ENCODE measurements around the gene FAM25G. TPM values are rescaled to one million over a fixed set of nuclear protein-coding genes. Genes with fewer than 3 reads are reported as not detected.
"Not testable (repeated sequence)": the region's sequence is repeated elsewhere in the genome, so short reads cannot be mapped to it uniquely, and the experiment has no call there.

The FAM25G gene
- total RNA-seq, 4 donors from 2014 or later = not detected

DNA sequence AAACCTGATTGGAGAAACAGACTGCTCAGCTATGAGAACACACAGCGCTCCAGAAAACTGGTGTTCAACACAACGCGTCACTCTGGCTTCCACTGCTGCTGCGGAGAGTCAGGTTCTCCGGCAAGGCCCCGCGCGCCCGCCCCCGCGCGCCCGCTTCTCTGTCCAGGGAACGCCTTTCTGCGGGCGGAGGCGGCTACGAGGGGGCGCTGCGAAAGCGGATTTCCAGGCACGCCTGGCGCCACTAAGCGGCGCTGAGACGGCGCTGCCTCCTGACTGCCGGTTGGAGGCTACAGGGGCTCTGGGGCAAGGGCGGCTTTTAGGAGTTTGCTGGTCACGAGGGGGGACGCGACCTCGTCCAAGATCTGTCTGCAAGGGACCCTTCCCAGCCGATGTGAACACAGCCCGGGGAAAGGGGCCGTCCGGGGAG, 30.2 kb downstream of the FAM25G start:
- TF ChIP-seq, protein P1, sequence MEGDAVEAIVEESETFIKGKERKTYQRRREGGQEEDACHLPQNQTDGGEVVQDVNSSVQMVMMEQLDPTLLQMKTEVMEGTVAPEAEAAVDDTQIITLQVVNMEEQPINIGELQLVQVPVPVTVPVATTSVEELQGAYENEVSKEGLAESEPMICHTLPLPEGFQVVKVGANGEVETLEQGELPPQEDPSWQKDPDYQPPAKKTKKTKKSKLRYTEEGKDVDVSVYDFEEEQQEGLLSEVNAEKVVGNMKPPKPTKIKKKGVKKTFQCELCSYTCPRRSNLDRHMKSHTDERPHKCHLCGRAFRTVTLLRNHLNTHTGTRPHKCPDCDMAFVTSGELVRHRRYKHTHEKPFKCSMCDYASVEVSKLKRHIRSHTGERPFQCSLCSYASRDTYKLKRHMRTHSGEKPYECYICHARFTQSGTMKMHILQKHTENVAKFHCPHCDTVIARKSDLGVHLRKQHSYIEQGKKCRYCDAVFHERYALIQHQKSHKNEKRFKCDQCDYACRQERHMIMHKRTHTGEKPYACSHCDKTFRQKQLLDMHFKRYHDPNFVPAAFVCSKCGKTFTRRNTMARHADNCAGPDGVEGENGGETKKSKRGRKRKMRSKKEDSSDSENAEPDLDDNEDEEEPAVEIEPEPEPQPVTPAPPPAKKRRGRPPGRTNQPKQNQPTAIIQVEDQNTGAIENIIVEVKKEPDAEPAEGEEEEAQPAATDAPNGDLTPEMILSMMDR (IDR thresholded peaks at IDR 0.05) = peak in 2 of 5 experiments; percentile 27 to 33
- not testable (repeated sequence) for H3K9me3 ChIP-seq; H3K36me3 ChIP-seq; DNase-seq (ENCODE audit: low spot score in 2 of 2); H3K27ac ChIP-seq; H3K27me3 ChIP-seq; H3K4me1 ChIP-seq
- WGBS, 2 donors = 0 to 4% methylated on average over 2 to 16 of the region's 37 CpGs
- H3K4me3 ChIP-seq = peak overlapping the region in 1 of 4 donors; percentile 29

DNA sequence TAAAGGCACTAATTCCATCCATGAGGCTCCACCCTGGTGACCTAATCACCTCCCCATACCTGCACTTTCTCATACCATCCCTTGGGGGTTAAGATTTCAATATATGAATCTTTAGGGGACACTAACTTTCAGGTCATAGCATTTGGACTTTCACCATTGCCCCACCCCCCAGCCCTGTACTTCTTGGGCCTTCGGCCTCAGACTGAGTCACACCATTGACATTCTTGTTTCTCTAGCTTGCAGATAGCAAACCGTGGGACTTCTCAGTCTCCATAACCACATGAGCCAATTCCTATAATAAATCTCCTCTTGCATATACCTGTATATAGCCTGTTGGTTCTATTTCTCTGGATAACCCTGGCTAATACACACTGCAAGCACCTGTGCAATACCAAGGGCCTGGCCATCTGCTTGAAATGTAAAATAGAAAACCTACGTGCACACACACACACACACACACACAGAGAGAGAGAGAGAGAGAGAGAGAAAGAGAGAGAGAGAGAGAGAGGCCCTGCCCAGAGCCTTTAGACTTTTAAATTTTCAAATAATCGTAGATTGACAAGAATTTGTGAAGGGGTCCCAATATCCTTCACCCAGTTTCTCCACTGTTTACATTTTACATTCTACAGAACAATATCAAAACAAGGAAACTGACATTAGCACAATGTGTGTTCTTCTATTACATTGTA, 32.9 kb downstream of the FAM25G start:
- DNase-seq (ENCODE audit: low spot score in 2 of 2) = no peak
- TF ChIP-seq, protein P1 (IDR thresholded peaks at IDR 0.05) = no peak
- H3K4me3 ChIP-seq = no peak overlapping the region
- 76 to 84% methylated on average over 4 of the region's 4 CpGs for WGBS, 2 donors
- H3K4me1 ChIP-seq = no peaks in the 10 kb centered on the region
- H3K27me3 ChIP-seq = no peaks in the 10 kb centered on the region
- H3K9me3 ChIP-seq = no peaks in the 10 kb centered on the region
- H3K36me3 ChIP-seq = no peaks in the 10 kb centered on the region
- no peak overlapping the region for H3K27ac ChIP-seq

DNA sequence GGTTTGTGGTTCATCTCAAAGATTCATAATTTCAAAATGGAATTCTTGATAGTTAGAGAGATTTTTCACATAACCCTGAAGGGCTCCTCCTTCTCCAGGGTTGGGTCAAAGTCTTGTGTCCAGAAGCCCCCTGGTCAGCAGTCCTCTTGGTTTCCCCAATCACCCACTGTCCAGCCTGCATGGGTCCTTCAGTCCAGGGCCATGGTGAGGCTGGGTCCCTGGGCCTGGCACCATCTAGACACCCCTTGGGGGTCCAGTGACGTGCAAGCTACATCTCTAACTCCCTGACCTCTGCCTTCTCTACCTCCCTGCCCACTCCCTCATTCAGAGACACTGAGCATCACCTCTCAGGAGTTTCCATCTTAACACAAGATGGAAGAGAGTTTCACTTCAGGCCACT, 33.7 kb downstream of the FAM25G start:
- no peak for TF ChIP-seq POLR2A (IDR thresholded peaks at IDR 0.05)
- TF ChIP-seq, protein P1 (IDR thresholded peaks at IDR 0.05) = no peak
- no peak for TF ChIP-seq EP300 (IDR thresholded peaks at IDR 0.05)
- H3K4me3 ChIP-seq = no peak overlapping the region
- no peaks in the 10 kb centered on the region for H3K36me3 ChIP-seq
- WGBS, 2 donors = 88 to 100% methylated on average over 1 of the region's 1 CpG
- H3K27ac ChIP-seq = no peak overlapping the region
- H3K4me1 ChIP-seq = no peaks in the 10 kb centered on the region
- no peaks in the 10 kb centered on the region for H3K27me3 ChIP-seq
- no peak for DNase-seq (ENCODE audit: low spot score in 2 of 2)
- no peaks in the 10 kb centered on the region for H3K9me3 ChIP-seq

DNA sequence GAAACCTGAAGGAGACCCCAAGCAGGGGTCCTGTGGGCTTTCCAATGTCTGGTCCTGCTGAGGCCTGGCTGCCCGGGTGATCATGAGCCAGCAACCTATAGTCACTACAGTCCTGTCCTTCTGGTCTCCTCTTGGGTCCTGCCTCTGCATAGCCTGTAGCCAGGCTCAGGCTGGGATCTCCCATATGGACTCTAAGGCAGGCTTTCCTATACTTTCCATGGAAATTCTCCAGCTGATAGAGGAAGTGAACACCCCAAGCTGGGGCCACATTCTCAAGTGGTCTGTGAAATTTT, 34.0 kb downstream of the FAM25G start:
- no peaks in the 10 kb centered on the region for H3K27me3 ChIP-seq
- no peaks in the 10 kb centered on the region for H3K4me1 ChIP-seq
- H3K27ac ChIP-seq = peak overlapping the region in 1 of 4 donors; percentile 15
- H3K9me3 ChIP-seq = no peaks in the 10 kb centered on the region
- no peak for DNase-seq (ENCODE audit: low spot score in 2 of 2)
- no peak for TF ChIP-seq EP300 (IDR thresholded peaks at IDR 0.05)
- no peak for TF ChIP-seq POLR2A (IDR thresholded peaks at IDR 0.05)
- TF ChIP-seq, protein P1 (IDR thresholded peaks at IDR 0.05) = no peak
- H3K36me3 ChIP-seq = no peaks in the 10 kb centered on the region
- H3K4me3 ChIP-seq = no peak overlapping the region
- 88% methylated on average over 1 of the region's 1 CpG; no CpG with 5 or more reads in 1 of the 2 donors for WGBS, 2 donors

DNA sequence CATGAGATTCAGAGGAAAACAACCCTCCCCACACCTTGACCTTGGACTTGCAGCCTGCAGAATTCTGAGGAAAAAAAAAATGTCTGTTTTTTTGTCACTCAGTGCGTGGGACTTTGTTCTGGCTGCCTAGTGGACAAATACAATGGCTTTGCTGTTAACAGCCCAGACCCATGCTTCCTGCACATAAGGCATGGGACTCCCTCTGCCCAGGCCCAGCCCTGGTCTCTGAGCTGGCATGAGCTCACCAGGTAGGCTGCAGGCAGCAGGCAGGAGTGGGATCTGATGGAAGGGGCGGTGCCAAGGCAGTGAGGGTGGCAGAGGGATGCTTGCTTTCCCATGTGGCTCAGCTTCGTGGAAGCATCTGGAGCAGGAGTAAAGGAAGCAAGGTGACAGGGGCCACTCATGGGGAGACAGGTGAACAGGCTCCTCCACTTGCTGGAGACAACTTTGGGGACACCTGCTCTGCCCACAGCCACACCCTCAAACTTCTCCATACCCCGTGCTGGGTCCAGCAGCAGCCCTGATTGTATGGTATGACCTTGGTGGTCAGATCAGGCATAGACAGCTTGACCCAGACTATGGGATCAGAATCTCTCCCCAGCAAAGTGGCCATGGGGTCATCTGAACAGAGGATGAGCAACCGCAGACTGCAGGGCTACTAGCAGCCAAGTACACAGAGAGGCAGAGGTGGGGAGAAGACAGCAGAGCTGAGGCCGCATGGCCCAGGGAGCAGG, 34.5 kb downstream of the FAM25G start:
- H3K27me3 ChIP-seq = no peaks in the 10 kb centered on the region
- no peak overlapping the region for H3K4me3 ChIP-seq
- no peaks in the 10 kb centered on the region for H3K4me1 ChIP-seq
- 68 to 70% methylated on average over 5 to 6 of the region's 6 CpGs for WGBS, 2 donors
- H3K9me3 ChIP-seq = no peaks in the 10 kb centered on the region
- H3K27ac ChIP-seq = peak overlapping the region in 1 of 4 donors; percentile 15
- DNase-seq (ENCODE audit: low spot score in 2 of 2) = no peak
- TF ChIP-seq, protein P1 (IDR thresholded peaks at IDR 0.05) = no peak
- no peak for TF ChIP-seq EP300 (IDR thresholded peaks at IDR 0.05)
- no peak for TF ChIP-seq POLR2A (IDR thresholded peaks at IDR 0.05)
- no peaks in the 10 kb centered on the region for H3K36me3 ChIP-seq

Data from tibial nerve (tissue), 4 donors.